Activated CD4-positive, alpha-beta T cell treated with anti-CD3 and anti-CD28 coated beads for 48 hours (primary cell): ENCODE measurements around the gene ASB2.
A peak's percentile ranks its signal among the peaks of the same experiment; 100 is the strongest.

Source experiments
- DNase-seq: peaks from one replicate; pipeline ENCODE4 v3.0.0-alpha.2; 2020

Gene ASB2

DNA sequence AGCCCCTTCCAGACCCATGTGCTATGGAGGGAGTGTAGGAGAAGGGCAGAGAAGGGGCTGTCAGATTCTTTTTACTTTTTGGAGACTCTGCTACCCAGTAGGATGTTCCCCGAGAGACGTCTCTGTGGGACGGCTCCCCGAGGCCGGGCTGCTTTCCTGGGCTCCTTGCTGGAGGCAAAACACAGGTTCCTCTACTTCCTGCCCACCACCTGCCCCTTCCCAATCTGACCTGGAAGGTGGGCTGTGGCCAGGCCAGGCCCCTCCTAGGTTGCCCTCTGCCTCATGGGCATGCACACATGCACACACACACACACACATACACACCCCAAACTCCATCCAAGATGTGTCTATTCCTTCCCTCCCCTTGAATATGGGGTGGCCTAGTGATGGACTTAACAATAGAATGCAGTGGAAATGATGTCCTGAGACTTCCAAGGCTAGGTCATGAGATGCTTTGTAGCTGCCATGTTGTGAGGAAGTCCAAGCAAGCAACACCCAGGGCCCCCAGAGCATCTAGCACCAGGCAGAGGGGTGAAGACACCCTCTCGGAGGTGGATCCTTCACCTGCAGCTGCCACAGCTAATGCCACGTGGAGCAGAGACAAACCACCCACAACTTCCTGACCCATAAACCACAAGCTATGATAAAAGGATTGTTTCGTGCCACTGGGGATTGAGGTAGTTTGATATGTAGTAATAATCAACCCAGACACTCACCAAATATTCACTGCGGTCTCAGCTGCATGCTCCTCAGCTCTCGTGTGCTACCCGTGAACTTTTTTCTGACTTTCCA, 1.6 kb upstream of the ASB2 start:
- peak; percentile 85 for DNase-seq

DNA sequence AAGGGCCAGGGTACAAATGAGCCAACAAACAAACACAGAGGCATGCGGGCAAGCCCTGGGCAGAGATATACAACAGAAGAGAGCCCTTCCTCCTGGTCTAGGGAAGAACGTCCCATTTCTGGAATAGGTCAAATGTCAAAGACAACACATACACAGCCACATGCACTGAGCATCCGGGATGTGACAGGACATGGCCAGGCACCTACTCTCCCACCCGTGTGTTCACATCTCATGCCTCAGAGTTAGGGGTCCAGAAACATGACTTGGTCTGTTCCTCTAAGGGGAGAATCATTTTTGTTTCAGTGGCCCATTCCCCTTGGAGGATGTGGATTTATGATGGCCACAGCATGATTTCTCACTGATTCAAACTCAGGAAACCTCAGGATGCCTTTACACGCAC, 801 bp upstream of the ASB2 start:
- DNase-seq = no peak

DNA sequence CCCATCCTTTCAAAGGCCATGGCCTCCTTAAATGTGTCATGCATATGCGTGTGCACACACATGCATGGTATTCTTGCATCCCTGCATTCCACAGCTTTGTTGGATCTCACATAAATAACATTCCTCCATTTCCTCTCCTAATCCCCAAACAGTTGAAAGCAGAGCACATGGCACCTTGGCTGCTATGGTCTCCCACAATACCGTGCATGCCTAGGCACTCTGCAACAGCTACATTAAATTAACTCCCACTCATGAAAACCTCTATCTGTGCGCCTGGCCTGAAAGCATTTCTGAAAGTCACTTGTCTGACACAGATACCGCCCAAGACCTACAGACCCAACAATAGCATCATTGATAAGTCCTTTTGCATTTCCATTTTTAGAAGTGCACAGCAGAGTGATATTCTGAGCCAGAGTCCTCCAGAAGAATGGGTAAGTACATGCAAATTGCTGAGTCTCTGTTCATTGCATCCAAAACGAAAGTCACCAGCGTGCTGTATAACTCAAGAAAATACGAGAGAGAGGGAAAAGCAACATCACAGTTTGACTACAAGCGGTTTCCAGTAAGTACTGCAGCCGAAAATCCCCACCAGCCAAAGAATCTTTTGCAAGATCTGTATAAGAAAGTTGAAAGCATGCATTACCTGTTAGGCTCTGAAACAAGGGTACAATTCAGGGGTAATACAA, 436 bp downstream of the ASB2 start:
- peak; percentile 62 for DNase-seq

DNA sequence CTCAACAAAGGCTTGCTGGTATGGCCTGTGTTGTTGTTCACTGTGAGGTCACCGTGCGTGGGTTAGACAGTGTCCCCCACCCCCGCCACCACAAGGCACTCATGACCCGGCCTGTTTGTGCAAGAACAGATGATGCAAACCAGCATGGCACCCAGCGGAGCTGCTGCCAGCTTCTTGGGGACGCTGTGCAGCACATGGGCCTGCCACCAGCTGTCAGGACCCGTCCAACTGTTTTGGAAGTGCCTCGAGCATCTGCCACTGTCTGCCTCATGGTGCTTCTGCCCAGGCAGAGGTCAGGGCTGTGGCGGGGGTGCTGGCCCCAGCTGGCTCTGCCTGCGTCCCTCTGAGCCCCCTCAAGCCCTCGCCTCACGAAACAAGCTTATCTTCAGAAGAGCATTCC, 1.5 kb downstream of the ASB2 start:
- DNase-seq = no peak

DNA sequence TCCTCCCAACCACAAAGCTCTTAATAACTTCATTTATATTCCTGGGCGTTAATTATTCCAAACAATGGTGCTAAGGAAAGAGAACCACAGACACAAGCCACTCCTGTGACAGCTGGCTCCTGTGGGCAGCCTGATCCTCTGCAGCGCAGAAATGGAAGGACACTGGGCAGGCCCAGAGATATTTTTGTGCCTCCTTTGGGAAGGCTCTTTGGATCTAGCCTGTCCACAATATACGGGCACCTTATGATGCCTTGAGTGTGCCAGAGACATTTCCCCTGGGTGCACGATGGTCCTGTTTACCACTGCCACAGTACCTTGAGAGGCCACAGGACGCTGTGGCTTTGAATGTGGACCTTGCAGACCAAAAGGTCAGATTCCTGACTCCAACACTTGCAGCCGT, 2.1 kb downstream of the ASB2 start:
- no peak for DNase-seq

DNA sequence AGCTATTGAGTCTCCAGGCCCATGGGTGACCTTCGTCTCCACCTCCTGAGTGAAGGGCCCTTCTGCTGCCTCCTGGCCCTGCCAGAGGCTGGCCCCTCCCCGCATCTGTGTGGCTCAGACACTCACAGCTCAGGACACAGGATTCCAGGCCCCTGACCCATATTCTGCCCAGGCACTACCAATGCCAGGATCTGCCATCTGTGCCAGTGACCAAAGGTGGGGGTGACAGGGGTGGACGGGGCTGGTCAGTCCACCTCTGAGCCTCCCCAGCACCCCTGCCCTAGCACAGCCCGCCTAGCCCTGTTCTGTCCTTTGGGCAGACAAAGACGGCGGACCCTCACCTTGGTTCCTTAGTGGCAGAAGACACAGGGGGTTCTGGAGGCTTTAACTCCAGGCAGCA, 2.8 kb downstream of the ASB2 start:
- DNase-seq = no peak

DNA sequence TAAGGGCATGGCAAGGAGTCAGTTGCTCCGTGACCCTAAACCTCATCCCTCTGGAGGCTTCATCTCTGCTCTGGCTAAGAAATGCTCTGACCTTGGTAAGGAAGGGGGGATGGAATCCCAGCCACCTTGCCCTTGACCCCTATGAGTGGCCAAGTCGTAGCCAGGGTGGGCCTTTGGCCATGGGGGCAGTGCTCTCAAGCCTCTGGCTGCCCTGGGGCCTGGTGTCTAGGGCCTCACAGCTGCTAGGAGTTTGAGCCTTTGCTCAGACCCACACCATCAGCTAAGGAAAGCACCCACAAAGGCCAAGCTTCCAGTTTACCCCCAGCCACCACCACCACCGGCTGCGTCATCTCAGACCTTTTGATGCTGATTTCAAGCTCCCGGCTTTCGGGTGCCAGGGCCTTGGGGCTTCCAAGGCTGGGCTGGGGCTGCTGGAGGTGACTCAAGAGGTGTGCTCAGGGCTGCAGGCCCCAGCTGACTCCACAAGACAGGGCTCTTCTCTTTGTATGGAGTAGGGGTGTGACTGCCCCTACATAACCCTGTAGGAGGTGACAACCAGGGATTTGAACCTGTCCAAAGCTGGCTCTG, 3.7 kb downstream of the ASB2 start:
- peak; percentile 62 for DNase-seq

DNA sequence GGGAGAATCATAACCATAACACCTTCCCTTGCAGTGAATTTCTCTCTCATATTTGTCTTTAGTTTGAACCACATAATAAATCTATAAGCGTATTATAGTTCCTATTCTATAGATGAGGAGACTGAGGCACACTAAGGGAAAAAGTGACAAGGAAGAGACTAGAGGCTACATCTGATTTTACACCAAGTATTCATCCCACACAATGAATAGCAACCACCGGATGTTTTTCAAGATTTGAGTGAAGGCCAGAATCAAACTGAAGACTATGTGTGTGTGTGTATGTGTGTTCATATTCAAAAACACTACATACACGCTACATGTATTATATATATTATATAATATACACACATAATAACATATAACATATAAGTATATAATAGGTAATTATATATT, 4.7 kb downstream of the ASB2 start:
- no peak for DNase-seq

DNA sequence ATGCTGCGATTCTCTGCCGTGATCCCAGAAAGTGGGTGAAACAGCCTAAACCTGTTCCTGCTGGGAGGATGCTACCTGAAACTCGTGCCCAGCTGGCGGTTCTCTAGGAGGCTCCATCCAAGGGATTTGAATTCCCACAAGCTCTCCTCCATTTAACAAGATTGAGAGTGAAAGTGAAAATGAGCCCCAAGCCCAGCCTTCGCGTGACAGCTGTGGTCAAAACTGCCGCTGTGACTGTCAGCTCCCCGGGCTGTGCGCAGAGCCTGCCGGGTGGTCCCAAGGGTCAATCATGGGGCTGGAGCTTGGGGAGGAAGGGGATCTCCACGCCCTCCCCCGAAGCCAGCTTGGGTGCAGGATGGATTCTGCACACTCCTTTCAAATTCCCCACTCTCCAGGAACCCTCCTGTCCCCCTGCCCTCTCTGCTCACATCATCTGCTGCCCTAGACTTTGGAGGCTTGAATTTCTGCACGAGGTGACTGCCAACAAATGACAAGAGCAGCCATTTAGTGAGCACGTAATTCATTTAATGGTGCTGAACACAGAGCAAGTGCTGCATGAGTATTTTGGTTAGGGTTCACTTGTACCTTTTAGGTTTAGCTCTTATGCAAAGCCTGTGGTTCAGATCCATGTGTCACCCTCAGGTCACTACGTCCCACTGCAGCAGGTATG, 5.3 kb downstream of the ASB2 start:
- DNase-seq = peak; percentile 82

DNA sequence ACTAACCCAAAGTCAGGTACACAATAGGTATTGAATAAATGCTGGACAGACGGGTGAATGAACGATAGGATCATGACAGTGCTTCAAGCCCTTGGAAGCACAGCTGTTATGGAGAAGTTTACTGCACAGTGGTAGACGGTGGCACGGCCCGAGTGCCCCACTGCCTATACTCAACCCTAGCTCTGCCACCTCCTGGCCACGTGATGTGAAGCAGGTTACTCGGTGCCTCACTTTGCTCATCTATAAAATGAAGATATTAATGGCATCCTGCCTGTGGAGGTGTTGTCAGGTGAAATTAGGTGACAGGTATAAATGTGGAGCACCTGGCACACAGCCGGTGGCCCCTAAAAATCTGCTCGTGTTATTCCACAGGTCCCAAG, 5.8 kb downstream of the ASB2 start:
- peak; percentile 78 for DNase-seq

DNA sequence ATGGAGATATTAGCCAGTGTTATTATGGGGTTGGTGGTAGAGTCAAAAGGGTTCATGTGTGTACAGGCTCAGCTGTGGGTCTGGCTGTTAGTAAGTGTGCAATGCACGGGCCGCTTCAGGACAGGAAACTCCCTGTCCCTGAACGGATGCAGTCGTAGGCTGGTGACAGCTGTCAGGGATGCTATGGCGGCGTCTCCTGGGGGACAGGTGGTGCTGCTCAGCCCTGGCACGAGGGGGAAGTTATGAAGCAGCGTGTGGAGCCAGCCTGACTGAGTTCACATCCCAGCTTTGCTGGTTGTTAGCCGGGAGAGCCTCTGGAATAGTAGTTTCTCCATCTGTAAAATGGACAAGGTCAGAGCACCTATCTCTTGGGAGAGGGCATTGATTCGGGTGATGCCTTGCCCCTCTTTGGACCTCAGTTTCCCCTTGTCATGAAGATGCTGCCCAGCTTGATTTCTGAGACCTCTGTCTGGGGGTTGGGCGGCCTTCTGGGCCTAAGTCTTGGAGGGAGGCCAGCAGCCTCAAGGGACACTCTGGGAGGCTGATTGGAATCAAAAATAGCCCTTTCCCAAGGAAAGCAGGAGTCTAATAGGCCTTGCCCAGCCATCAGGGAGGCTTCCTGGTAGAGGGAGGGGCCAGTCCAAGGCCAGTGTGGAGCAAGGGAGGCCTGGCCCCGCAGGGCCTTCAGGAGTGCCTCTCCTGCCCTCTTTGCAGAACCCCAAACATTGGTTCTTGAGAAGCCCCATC, 7.1 kb downstream of the ASB2 start:
- no peak for DNase-seq

DNA sequence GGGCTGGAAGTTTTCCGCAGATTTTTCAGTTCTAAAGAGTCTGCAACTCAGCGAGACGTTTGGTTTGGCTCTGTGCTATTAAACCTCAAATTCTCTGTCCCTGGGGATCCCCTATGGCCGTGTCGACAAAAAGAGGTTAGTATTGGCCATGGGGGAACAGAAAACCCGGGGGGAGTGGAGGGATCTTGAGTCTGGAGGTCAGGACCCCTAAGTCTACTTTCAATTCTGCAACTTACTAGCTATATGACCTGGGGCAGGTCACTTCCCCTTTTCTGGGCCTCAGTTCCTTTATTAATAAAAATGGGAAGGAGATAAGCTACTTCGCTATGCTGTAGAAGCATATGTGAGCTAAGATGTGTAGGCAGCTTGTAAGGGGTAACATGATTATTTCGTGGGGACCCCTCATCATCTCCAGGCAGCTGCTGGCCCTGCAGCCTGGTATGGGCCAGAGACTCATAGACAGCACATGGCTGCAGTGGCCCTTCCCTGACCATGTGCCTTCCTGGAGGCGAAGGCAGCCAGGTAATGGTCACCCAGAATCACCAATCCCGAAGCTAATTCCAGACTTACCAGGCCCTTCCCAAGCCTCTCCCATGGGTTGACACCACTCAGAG, 8.6 kb downstream of the ASB2 start:
- DNase-seq = no peak

DNA sequence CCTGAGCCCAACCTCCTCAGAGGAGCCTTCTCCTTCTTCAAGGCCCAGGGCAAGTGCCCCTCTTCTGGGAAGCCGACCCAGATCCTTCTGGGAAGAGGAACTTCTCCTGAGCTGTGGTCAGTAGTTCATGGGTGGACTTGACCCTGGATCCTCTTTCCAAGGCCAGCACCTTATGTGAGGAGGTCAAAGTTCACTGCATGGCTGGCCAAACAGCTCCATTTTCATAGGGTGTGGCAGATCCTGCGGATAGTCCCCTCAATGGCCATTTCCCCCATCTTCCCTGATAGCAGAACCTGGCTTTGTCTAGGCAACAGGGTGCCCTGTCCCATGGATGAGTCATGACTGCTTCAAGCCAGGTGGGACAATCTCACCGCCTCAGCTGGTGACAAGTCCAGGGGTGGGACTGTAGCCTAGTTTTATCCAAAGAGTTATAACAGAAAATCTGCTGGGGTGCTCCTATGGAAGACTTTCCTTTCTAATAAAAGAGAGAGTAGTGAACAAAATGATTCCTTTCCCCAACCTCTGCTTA, 10.4 kb downstream of the ASB2 start:
- no peak for DNase-seq

DNA sequence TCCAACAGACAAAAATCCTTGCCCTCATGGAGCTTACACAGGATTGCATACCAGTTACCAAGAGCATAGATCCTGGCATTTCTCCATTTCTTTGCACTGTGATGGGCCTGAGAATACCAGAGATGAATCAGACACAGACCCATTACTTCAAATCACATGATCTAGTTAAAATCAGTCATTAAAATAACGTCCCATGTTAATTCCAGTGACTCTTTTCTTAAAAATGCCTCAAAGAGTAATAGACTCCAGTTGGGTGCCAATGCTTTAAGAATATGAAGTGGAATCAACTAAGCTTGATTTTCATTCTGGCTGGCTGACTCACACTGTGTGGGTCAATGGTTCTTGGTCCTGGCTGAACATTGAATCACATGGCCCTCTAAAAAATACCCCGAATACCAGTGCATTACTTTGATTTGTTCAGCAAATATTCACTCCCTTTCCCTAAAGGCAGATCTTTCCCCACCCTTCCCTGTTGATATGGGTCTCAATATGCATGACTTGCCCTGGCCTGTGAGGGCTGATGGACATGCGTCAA, 11.0 kb downstream of the ASB2 start:
- DNase-seq = no peak

DNA sequence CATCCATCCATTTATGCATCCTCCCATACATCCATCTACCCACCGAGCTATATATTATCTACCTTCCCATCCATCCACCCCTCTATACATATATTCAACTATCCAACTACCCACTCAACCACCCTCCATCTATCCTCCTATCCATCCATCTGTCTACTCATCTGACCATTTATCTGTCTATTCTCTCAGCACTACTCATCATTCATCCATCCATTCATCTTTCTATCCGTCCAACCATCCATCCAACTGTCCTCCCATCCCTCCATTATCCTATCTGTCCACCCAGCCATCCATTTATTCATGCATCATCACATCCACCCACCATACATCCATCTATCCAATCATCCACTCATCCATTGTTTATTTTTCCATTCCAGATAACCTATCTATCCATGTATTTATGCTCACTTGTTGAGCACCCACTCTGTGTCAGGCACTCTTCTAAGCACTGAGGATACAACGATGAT, 11.5 kb downstream of the ASB2 start:
- DNase-seq = no peak

DNA sequence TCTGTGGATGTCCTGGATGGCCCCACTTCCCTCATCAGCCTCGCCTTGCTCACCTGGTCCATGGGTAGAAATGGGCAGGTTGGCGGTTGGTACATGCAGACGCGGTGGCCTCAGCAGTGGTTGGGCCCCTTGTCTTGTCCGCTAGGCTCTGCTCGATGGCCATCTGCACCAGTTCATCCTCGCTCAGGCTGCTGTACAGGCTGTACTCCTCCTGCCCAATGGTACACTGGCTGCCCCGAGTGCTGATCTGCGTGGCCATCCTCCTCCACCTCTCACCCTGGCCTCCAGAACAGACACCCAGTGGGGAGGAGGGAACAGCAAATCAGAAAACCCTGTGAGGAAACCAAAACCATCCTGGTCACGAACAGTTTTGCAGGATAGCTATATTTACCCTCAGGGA, 12.1 kb downstream of the ASB2 start:
- DNase-seq = no peak

DNA sequence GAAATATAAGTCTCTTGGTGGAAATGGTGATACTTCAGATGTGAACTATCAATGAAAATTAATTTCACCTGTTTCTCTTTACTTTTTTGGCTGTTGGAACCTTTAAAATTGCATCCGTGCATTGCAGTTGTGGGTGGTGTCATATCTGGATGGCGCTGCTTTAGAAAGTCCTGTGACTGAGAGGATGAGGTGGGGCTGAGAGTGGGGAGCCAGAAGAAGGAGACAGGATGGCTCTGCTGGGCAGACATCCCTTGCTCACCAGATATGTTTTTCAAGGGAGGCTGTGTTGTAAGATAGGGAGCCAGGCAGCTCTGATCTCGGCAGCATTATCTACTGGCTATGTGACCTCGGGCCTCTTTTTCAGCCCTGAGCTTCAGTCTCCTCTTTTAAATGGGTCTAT, 12.7 kb downstream of the ASB2 start:
- DNase-seq = no peak

DNA sequence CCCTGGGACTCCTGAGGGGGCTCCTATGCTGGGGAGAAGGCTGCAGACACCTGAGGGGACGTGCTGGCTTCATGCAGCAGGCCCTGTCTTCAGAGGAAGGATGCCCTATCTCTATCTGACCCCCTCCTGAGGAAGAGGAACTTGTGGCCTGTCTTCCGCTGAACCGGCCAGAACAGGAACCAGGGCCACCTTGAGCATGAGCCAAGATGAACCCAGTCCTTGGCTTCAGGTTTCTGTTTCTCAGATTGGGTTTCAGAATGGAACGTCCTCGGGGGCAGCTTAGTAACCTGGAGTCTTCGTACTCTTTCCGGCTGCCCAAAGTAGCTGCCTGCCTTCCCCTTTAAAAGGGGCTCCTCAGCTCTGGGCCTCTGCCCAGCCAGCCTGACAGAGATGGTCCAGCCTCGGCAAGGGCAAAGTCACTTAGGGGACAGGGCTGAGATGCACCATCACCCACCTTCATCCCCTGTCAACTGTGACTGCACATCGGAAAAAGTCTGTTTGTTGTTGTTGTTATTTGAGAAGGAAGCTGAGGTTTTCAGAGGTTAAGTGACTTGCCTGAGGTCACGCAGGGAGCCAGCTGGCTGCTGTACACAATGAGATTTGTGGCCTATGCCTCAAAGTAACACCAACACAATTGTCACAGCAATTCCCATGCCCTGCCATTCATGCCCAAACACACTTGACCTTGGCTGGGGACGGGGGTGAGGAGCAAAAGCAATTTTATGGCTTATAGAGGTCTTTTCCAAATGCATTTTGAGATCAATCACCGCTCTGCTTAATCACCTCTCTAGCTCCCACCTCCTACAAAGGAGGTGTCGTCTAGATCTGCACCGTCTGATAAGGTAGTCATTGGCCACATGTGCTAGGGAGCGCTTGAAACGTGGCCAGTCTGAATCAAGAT, 13.4 kb downstream of the ASB2 start:
- DNase-seq = peak; percentile 63

DNA sequence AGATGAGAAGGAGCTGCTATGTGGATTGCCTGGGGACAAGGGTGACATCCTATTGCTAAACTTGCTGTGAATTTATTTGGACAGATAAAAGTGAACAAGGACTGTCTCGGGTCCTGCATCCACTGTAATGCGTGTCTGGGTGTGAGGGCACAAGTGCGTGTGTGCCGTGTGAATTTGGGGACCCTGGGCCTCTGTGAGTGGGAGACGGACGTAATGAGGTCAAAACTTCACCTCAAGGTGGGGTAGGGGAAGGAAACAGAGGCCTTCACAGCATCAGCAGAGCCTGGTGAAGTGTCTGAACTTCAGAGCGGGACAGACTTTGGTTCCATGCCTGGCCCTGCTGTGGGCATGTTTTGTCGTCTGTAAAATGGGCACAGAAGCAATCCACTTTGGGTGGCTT, 14.8 kb downstream of the ASB2 start:
- no peak for DNase-seq

DNA sequence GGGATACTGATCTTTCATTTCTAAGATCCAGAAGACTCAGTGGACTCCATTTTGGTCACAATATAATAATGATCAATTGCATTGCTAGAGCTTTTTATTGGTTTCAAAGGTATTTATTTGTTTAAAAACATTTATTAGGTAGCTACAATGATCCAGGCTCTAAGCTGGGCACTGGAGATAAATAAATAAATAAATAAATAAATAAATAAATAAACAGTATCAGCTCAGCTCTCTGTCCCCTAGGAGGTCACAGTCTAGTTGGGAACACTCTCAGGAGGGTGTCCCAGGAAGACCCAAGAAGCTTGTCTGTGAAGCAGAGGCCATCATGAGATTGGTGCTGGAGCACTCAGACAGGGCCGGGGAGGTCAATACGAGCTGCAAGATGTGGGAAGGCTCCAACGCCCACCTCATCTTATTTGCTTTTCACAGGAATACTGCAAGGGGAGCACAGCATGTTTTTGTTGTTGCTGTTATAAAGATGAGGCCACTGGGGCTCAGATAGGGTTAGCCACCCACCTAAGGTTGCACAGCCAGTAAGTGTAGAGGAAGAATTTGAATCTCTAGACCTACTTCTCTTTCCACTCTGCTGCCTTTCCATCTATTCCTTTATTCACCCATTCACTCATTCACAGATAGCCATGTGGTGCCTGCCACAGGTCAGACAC, 15.5 kb downstream of the ASB2 start:
- DNase-seq = no peak
